HUES6 (cell line): Measurements from ENCODE around the gene MYO18B.

Experiments
- H3K27ac ChIP-seq: 2 replicates; pipeline ENCODE4 v1.7.0; 2013; ENCODE audit warnings: low read depth, mild to moderate bottlenecking, low read length, inconsistent platforms
- H3K27me3 ChIP-seq: 2 replicates; pipeline ENCODE4 v1.6.1; 2013; ENCODE audit warnings: low read length; ENCODE audit not compliant: control insufficient read depth, insufficient read depth
- H3K36me3 ChIP-seq: 2 replicates; pipeline ENCODE4 v1.6.1; 2013; ENCODE audit warnings: low read length; ENCODE audit not compliant: control insufficient read depth, insufficient read depth
- H3K4me1 ChIP-seq: 2 replicates; pipeline ENCODE4 v1.6.1; 2013; ENCODE audit warnings: low read length; ENCODE audit not compliant: control insufficient read depth, insufficient read depth
- H3K4me3 ChIP-seq: 2 replicates; pipeline ENCODE4 v1.5.1; 2013; ENCODE audit warnings: low read depth, low read length
- H3K9ac ChIP-seq: one replicate; pipeline ENCODE4 v1.6.1; 2013; ENCODE audit warnings: mild to moderate bottlenecking, low read length
- H3K9me3 ChIP-seq: 2 replicates; pipeline ENCODE4 v1.6.1; 2013; ENCODE audit warnings: low read depth, low read length; ENCODE audit not compliant: control insufficient read depth, insufficient read depth

Gene MYO18B

DNA sequence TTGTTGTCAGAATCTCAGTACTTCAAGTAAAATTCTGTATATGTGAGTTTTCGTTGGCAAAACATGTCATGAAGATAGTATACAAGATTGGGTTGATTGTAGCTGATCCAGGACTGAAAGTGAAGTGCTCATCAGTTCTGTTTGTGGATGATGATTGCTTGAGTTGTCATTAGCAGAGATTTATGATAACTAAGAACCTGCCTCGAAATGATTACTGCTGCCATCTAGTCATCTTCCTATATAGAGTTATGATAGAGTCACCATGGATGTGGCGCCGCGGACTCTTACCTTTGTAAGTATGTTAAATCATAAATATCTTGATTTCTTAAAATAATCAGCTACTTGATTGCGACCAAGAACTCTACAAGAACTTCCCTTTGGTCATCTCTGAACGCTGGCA lies 27.9 kb upstream of the MYO18B start:
- H3K9ac ChIP-seq, result no peak overlapping the region
- no peak overlapping the region for H3K27ac ChIP-seq
- H3K9me3 ChIP-seq, result no peaks in the 10 kb centered on the region
- H3K27me3 ChIP-seq, result no peaks in the 10 kb centered on the region
- H3K4me3 ChIP-seq, result no peak overlapping the region
- peaks cover 7% of the 10 kb centered on the region; the same call in 1 of the 2 replicates for H3K4me1 ChIP-seq
- peaks cover 12% of the 10 kb centered on the region; the same call in 1 of the 2 replicates for H3K36me3 ChIP-seq

DNA sequence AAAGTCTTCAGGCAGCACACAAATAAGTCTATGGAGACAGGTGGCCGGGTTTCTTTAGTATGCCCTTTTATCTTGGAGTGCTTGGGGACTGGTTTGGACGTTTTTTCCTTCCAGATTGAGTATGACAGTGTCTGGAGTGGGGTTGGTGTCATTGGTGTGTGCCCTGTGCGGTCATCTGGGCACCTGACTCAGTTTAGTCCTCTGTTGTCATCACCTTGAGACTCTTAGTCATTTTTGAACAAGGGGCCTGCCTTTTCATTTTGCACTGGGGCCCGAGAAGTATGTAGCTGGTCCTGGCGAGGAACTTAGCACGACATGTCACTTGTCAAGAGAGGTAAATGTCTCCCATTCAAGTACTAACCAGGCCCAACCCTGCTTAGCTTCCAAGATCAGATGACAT lies 27.2 kb upstream of the MYO18B start:
- Histone ChIP-seq H3K4me1 (peaks cover 7% of the 10 kb centered on the region; the same call in 1 of the 2 replicates), H3K9me3 (no peaks in the 10 kb centered on the region), H3K27me3 (no peaks in the 10 kb centered on the region), H3K36me3 (peaks cover 12% of the 10 kb centered on the region; the same call in 1 of the 2 replicates), H3K4me3 (no peak overlapping the region), H3K27ac (no peak overlapping the region), H3K9ac (no peak overlapping the region)

DNA sequence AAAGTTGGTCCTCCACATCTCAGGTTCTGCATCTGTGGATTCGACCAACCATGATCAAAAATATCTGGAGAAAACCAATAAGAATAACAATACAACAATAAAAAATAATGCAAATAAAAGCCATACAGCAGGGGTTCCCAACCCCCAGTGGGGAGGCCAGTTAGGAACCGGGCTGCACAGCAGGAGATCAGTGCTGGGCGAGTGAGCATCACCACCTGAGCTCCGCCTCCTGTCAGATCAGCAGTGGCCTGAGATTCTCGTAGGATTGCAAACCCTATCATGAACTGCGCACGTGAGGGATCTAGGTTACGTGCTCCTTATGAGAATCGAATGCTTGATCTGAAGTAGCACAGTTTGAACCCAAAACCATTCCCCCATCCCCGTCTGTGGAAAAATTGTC lies 25.4 kb upstream of the MYO18B start:
- Histone ChIP-seq H3K36me3 (peaks cover 8% of the 10 kb centered on the region; the same call in 1 of the 2 replicates), H3K9ac (no peak overlapping the region), H3K27ac (no peak overlapping the region), H3K27me3 (no peaks in the 10 kb centered on the region), H3K9me3 (no peaks in the 10 kb centered on the region), H3K4me3 (no peak overlapping the region), H3K4me1 (peaks cover 7% of the 10 kb centered on the region; the same call in 1 of the 2 replicates)

DNA sequence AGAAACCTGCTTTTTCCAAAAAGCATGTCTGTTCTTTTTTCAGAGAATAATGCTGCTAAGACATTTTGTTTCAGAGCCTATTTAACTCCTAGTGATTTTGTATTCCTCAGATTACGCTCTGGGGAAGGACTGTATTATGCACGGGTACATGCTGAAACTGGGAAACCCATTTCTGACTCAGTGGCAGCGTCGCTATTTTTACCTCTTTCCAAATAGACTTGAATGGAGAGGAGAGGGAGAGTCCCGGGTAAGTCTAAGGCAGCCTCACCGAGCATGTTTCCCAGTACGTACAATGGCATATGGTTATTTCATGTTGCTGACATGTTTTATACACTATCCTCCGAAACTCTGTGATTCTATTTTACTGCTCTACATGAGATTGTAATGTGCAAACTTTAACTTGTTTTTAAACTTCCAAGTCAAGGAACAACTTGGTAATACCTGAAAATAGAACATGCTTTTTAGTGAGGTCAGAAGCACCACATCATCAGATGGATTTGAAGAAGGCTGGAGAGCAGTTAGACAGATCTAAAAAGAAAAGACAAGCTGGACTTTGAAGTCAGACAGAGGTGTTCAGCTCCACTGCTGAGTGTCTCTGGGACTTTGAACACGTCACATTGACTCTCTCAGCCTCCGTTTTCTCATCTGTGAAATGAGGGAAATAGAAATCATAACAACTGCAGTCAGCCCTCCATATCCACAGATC lies 23.7 kb upstream of the MYO18B start:
- peaks cover 7% of the 10 kb centered on the region; the same call in 1 of the 2 replicates for H3K4me1 ChIP-seq
- H3K4me3 ChIP-seq, result no peak overlapping the region
- H3K36me3 ChIP-seq, result peaks cover 8% of the 10 kb centered on the region; the same call in 1 of the 2 replicates
- H3K27me3 ChIP-seq, result no peaks in the 10 kb centered on the region
- H3K9ac ChIP-seq, result no peak overlapping the region
- H3K27ac ChIP-seq, result no peak overlapping the region
- H3K9me3 ChIP-seq, result no peaks in the 10 kb centered on the region

DNA sequence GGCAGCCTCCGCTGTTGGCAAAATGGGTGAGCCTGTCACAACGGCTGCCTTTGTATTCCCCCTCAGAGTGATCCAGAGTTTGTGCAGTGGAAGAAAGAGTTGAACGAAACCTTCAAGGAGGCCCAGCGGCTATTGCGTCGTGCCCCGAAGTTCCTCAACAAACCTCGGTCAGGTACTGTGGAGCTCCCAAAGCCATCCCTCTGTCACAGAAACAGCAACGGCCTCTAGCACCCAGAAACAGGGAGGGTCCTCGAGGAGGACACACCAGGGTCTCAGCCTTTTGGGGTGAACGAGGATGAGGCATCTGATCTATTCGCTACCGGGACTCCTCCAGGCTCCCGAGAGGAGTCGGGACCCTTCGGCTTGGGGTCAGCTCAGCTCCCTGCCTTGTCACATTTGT lies 19.8 kb upstream of the MYO18B start:
- no peak overlapping the region for H3K27ac ChIP-seq
- H3K4me1 ChIP-seq, result peaks cover 5% of the 10 kb centered on the region
- no peaks in the 10 kb centered on the region; the same call in 1 of the 2 replicates for H3K36me3 ChIP-seq
- H3K27me3 ChIP-seq, result no peaks in the 10 kb centered on the region
- no peak overlapping the region for H3K4me3 ChIP-seq
- H3K9me3 ChIP-seq, result no peaks in the 10 kb centered on the region
- no peak overlapping the region for H3K9ac ChIP-seq

DNA sequence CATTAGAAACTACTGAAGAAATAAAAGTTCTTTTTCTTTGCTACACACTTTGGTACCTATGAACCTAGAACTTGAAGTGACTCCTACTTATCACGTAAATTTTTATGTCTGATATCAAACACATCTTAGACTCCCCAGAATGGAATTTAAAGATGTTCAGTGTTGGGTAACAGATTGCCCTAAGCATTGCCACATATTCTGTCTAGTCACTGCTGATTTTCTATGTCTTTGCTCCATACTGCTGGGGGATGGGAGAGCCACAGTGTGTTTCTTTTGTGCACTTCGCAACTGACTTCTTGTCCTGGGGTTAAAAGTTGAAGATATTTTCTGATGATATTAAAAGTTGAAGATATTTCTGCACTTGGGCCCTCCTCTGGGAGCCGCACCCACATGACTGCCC lies 19.4 kb upstream of the MYO18B start:
- Histone ChIP-seq H3K9me3 (no peaks in the 10 kb centered on the region), H3K27ac (no peak overlapping the region), H3K9ac (no peak overlapping the region), H3K27me3 (no peaks in the 10 kb centered on the region), H3K4me1 (peaks cover 5% of the 10 kb centered on the region), H3K4me3 (no peak overlapping the region), H3K36me3 (no peaks in the 10 kb centered on the region; the same call in 1 of the 2 replicates)

DNA sequence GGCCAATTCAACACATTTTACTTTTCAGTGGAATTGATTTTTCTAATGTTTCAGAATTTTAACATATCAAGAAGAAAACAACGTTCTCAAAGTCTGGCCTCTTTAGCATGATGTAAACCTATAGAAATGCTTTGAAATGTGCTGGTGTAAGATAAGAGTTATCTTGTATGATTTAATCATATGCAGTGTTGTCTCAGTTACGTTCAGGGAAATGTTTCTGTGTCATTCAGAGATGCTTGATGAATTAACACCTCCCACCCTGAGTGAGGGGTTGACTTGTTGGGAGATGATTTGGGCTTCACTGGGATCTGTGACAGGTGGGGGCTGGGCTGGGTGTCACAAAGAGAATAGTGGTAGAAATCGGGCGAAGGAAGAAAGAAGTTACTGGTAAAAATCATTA lies 15.7 kb upstream of the MYO18B start:
- no peak overlapping the region for H3K4me3 ChIP-seq
- no peak overlapping the region for H3K9ac ChIP-seq
- no peaks in the 10 kb centered on the region for H3K27me3 ChIP-seq
- H3K9me3 ChIP-seq, result no peaks in the 10 kb centered on the region
- H3K4me1 ChIP-seq, result peaks cover 9% of the 10 kb centered on the region
- no peaks in the 10 kb centered on the region; the same call in 1 of the 2 replicates for H3K36me3 ChIP-seq
- H3K27ac ChIP-seq, result no peak overlapping the region

DNA sequence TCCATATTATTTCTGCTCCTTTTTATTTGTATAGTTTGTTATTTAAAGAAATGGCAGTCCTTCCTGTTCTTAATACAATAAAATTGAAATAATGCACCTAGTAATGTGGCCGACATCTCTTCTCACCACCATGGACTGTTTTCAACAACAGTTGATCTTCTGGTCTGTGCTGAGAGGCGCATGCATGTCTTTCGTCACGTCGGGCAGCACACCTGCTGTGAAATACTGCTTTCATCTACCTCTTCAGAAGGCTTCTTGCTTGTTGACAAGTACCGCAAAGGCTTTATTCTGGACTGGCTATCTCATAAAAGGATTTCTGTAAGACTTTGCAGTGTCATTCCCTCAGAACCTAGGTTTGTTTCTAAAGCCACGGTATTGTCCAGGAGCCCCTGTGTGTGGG lies 13.9 kb upstream of the MYO18B start:
- no peak overlapping the region for H3K9ac ChIP-seq
- H3K4me1 ChIP-seq, result peaks cover 9% of the 10 kb centered on the region

DNA sequence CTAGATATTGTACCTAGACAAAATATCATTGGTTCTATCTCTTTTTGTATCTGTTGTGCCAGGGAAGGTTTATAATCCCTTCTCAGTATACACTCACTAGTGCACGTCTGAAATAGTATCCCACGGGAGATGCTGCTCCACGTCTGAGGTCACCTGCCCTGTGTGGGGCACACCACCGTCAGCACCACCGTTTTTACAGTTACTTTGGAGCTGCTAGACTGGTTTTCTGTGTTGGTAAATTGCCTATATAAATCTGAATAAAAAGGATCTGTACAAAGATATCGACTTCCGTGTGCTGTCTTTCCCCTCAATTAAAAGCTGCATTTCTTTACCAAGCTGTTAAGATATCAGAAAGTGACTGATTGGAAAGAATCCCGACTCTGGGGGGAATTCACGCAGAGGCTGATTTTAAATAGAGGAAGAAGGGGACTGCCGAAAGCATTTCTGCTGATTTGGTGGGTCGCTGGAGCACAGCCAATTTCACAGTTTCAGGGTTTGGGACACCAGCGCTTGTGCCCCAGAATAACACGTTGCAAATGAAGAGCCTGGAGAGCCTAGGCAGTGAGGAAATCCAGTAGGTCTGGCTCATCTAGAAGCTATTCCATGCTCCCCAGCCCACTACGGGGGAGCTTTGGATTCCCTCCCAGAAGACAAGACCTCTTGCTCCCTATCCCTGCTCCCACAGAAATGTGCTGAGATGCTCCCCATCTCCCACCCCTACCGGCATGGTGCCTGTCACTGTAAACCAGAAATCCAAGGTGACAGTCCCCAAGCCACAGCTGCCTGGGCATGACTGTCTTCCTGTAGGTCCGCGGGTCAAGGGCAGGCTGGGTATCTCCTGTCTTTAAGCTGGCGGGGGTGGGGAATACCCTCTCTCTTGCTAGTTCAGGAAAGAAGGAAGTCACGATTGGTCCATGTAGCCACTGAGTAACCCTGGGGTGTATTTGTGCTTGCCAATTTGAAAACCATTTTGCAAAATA lies 12.7 kb upstream of the MYO18B start:
- Histone ChIP-seq H3K9me3 (no peaks in the 10 kb centered on the region), H3K36me3 (no peaks in the 10 kb centered on the region), H3K27ac (no peak overlapping the region), H3K4me3 (no peak overlapping the region), H3K9ac (no peak overlapping the region), H3K4me1 (peaks cover 9% of the 10 kb centered on the region), H3K27me3 (no peaks in the 10 kb centered on the region)

More for the DNA sequence above, 13.9 kb upstream of the MYO18B start:
- Histone ChIP-seq H3K4me3 (no peak overlapping the region), H3K9me3 (no peaks in the 10 kb centered on the region), H3K27me3 (no peaks in the 10 kb centered on the region), H3K27ac (no peak overlapping the region), H3K36me3 (no peaks in the 10 kb centered on the region)

DNA sequence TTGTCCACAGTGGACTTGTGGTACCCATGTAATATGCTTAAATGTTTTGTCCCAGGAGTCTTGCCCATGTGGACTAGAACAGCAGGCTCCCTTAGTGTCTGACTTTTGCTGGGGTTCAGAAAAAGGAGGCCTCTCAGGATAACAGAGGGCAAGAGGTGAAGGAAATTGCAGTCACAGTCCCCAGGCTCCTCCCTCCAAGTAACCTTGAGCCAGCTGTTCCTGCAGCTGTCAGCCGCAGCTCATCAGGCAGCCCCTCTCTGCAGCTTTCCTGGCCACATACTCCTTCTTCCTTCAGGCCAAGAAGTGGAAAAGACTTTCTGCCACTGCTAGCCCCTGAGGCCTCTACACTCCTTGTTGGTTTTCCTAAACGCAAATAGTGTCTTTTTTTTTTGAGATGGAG lies 6.3 kb upstream of the MYO18B start:
- no peak overlapping the region for H3K27ac ChIP-seq
- no peak overlapping the region for H3K9ac ChIP-seq
- no peaks in the 10 kb centered on the region for H3K27me3 ChIP-seq
- H3K4me1 ChIP-seq, result no peaks in the 10 kb centered on the region
- H3K9me3 ChIP-seq, result no peaks in the 10 kb centered on the region
- H3K36me3 ChIP-seq, result no peaks in the 10 kb centered on the region
- no peak overlapping the region for H3K4me3 ChIP-seq
